CD4-positive, alpha-beta T cell (primary cell): ENCODE results near the gene GNLY. TPM values are rescaled to one million over a fixed set of nuclear protein-coding genes. Genes with fewer than 3 reads are reported as not detected.
"Not testable (repeated sequence)": the region's sequence is repeated elsewhere in the genome, so short reads cannot be mapped to it uniquely, and the experiment has no call there.

Experiments
- ATAC-seq: fragments of 200-7000 bp; cut with Tn5 transposase; one replicate; pipeline ENCODE4 v1.10.0; 2022; ENCODE audit warnings: mild to moderate bottlenecking; ENCODE audit not compliant: poor library complexity
- CTCF ChIA-PET: fragments of 350-600 bp; sonication (Branson Sonifier 250); formaldehyde crosslinking; loops from one replicate; lab custom pipeline; 2021; ENCODE audit warnings: antibody characterized with exemption, inconsistent platforms; lab: Charles Lee
- POLR2A ChIA-PET: fragments of 350-600 bp; sonication (Branson Sonifier 250); formaldehyde crosslinking; loops from one replicate; lab custom pipeline; 2021; ENCODE audit warnings: antibody characterized with exemption, inconsistent platforms; lab: Charles Lee
- DNase-seq, 14 experiments: peaks; one replicate each; pipeline ENCODE4 v3.0.0-alpha.2; 2013 to 2020; ENCODE audit warnings: mixed read lengths in 2 of 14
- H3K27ac ChIP-seq, 2 donors: one replicate each; pipeline versions ENCODE4 v1.5.1 to v1.7.0; 2013; ENCODE audit warnings: low read length in 2 of 2, low read depth in 1 of 2, mild to moderate bottlenecking in 1 of 2
- H3K27me3 ChIP-seq, 2 experiments: 1 replicate in 1 of 2; 2 replicates in 1 of 2; pipeline versions ENCODE4 v1.6.1 to v1.7.0; 2013; ENCODE audit warnings: low read length in 2 of 2, control low read depth in 1 of 2, mild to moderate bottlenecking in 1 of 2, moderate library complexity in 1 of 2; ENCODE audit not compliant: insufficient read depth in 2 of 2, control insufficient read depth in 1 of 2
- H3K36me3 ChIP-seq: one replicate; pipeline ENCODE4 v1.6.1; 2013; ENCODE audit warnings: low read length, control low read depth; ENCODE audit not compliant: insufficient read depth
- H3K4me1 ChIP-seq: one replicate; pipeline ENCODE4 v1.6.1; 2013; ENCODE audit warnings: low read length, control low read depth; ENCODE audit not compliant: insufficient read depth
- H3K4me3 ChIP-seq: one replicate; pipeline ENCODE4 v1.5.1; 2013; ENCODE audit warnings: mild to moderate bottlenecking, low read length, moderate library complexity
- H3K9me3 ChIP-seq, 2 experiments: 1 replicate in 1 of 2; 2 replicates in 1 of 2; pipeline versions ENCODE4 v1.6.1 to v1.7.0; 2013; ENCODE audit warnings: low read length in 2 of 2, mild to moderate bottlenecking in 2 of 2, control low read depth in 1 of 2, moderate library complexity in 1 of 2; ENCODE audit not compliant: control insufficient read depth in 1 of 2, insufficient read depth in 1 of 2
- H3K27ac Mint-ChIP-seq: one replicate; pipeline ENCODE4 v1.8.0; 2020; ENCODE audit warnings: mixed read lengths
- H3K27me3 Mint-ChIP-seq: one replicate; pipeline ENCODE4 v1.8.0; 2021; ENCODE audit warnings: mixed read lengths
- H3K36me3 Mint-ChIP-seq: one replicate; pipeline ENCODE4 v1.8.0; 2021; ENCODE audit warnings: low read depth, mixed read lengths
- H3K4me1 Mint-ChIP-seq: one replicate; pipeline ENCODE4 v1.8.0; 2021; ENCODE audit warnings: low read depth, mixed read lengths
- H3K4me3 Mint-ChIP-seq: one replicate; pipeline ENCODE4 v1.8.0; 2020; ENCODE audit warnings: mild to moderate bottlenecking, mixed read lengths
- H3K9me3 Mint-ChIP-seq: one replicate; pipeline ENCODE4 v1.8.0; 2020; ENCODE audit warnings: mixed read lengths
- intact Hi-C, 2 experiments: fragments of 100-400 bp; cut with DNase I in 1 of 2; cut with micrococcal nuclease in 1 of 2; formaldehyde crosslinking; loops; one replicate each; pipeline versions ENCODE4 v1.15.1 to v1.9.0; 2023 to 2025; cut with DNase I, micrococcal nuclease
- total RNA-seq, 174 experiments: library from RNA in 2 of 174; stranded (reverse) in 2 of 174; gene quantifications; one replicate each; pipeline ENCODE4 v1.2.3 and lab custom pipeline; 2021 to 2026
- TF ChIP-seq, protein P1 (sequence below): fragments of 200-600 bp; IDR thresholded peaks from one replicate; pipeline ENCODE4 v1.8.0; 2022; ENCODE audit warnings: antibody characterized with exemption, mild to moderate bottlenecking

The GNLY gene
- total RNA-seq, 2 experiments from 2014 or later, result 45.1 TPM

DNA sequence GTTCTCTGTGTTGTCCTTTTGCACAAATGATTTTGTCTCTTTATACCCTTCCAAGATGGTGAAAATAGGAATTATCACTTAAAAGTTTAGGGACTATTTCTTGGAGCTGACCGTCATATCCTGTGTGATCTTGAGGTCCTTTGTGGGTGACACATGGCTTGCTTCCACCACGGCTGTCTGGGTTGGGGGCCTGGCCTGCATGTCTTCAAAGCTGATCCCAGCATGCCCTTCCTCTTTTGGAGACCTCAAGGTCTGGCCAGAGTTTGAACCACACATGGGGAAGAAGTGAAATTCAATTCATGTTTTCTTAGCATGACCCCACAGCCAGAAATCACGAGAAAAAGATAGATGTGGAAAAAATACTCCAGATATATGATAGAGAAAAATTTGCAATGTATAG lies 40.2 kb upstream of the GNLY start:
- Mint-ChIP-seq H3K27ac (no peak overlapping the region), H3K9me3 (no peaks in the 10 kb centered on the region), H3K27me3 (no peaks in the 10 kb centered on the region), H3K36me3 (peaks cover 66% of the 10 kb centered on the region), H3K4me3 (no peak overlapping the region), H3K4me1 (no peaks in the 10 kb centered on the region)
- Histone ChIP-seq H3K4me1 (no peaks in the 10 kb centered on the region), H3K4me3 (no peak overlapping the region), H3K36me3 (peaks cover 46% of the 10 kb centered on the region), H3K27me3 (no peaks in the 10 kb centered on the region), H3K9me3 (no peaks in the 10 kb centered on the region), H3K27ac (no peak overlapping the region)
- TF ChIP-seq, protein P1, sequence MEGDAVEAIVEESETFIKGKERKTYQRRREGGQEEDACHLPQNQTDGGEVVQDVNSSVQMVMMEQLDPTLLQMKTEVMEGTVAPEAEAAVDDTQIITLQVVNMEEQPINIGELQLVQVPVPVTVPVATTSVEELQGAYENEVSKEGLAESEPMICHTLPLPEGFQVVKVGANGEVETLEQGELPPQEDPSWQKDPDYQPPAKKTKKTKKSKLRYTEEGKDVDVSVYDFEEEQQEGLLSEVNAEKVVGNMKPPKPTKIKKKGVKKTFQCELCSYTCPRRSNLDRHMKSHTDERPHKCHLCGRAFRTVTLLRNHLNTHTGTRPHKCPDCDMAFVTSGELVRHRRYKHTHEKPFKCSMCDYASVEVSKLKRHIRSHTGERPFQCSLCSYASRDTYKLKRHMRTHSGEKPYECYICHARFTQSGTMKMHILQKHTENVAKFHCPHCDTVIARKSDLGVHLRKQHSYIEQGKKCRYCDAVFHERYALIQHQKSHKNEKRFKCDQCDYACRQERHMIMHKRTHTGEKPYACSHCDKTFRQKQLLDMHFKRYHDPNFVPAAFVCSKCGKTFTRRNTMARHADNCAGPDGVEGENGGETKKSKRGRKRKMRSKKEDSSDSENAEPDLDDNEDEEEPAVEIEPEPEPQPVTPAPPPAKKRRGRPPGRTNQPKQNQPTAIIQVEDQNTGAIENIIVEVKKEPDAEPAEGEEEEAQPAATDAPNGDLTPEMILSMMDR, result no peak
- ChIA-PET POLR2A (no interaction called here), CTCF (no interaction called here)
- intact Hi-C loops, result no loop called here
- ATAC-seq (no peak), DNase-seq (peak in 1 of 14 experiments; percentile 24)

DNA sequence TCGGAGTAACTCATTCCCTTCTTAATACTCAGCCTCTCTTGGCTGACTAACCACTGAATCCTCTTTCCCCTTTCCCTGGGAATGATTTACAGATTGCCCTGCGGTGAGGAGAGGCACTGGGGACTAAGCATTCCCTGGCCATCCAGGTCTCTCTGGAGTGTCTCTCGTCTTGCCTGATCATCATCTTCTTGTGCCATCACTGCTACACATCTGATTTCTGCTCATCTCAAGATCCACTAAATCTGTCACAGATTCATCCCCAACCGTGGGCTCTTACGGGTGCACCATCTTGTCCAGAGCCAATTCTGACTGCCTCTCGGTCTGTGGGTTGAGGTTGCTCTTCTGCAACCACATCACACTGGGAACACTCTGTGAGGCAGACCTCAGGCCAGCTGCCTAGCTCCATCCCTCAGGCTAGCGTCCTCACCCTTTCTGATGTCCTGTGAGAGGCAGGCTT lies 38.2 kb upstream of the GNLY start:
- no peak overlapping the region for H3K4me3 ChIP-seq
- H3K27ac ChIP-seq, result no peak overlapping the region
- H3K9me3 ChIP-seq, result no peaks in the 10 kb centered on the region
- no peak for DNase-seq
- H3K4me3 Mint-ChIP-seq, result no peak overlapping the region
- intact Hi-C loops, result no loop called here
- H3K4me1 ChIP-seq, result no peaks in the 10 kb centered on the region
- ATAC-seq, result no peak
- no peaks in the 10 kb centered on the region for H3K27me3 ChIP-seq
- H3K36me3 ChIP-seq, result peaks cover 32% of the 10 kb centered on the region
- POLR2A ChIA-PET, result no interaction called here
- H3K4me1 Mint-ChIP-seq, result no peaks in the 10 kb centered on the region
- CTCF ChIA-PET, result no interaction called here
- peaks cover 50% of the 10 kb centered on the region for H3K36me3 Mint-ChIP-seq
- no peak overlapping the region for H3K27ac Mint-ChIP-seq
- H3K9me3 Mint-ChIP-seq, result no peaks in the 10 kb centered on the region
- no peaks in the 10 kb centered on the region for H3K27me3 Mint-ChIP-seq
- TF ChIP-seq, protein P1, result no peak

DNA sequence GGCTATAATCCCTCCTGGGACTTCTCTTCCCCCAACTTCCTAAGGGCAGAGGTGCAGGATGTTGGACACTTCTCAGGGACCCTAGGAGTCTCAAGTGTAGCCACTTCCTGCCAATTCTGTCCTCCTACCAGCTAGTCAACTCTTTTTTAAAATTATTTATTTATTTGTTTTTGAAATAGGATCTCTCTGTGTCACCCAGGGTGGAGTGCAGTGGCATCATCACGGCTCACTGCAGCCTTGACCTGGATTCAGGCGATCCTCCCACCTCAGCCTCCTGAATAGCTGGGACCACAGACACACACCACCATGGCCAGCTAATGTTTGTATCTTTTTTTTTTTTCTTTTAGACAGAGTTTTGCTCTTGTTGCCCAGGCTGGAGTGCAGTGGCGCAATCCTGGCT lies 37.7 kb upstream of the GNLY start:
- no peaks in the 10 kb centered on the region for H3K9me3 ChIP-seq
- DNase-seq, result no peak
- ATAC-seq, result no peak
- ChIA-PET POLR2A (no interaction called here), CTCF (no interaction called here)
- no peak overlapping the region for H3K27ac Mint-ChIP-seq
- TF ChIP-seq, protein P1, result no peak
- intact Hi-C loops, result no loop called here
- peaks cover 45% of the 10 kb centered on the region for H3K36me3 Mint-ChIP-seq
- no peaks in the 10 kb centered on the region for H3K9me3 Mint-ChIP-seq
- no peaks in the 10 kb centered on the region for H3K4me1 Mint-ChIP-seq
- H3K27ac ChIP-seq, result no peak overlapping the region
- no peak overlapping the region for H3K4me3 ChIP-seq
- H3K36me3 ChIP-seq, result peaks cover 28% of the 10 kb centered on the region
- no peaks in the 10 kb centered on the region for H3K4me1 ChIP-seq
- H3K27me3 Mint-ChIP-seq, result no peaks in the 10 kb centered on the region
- H3K4me3 Mint-ChIP-seq, result no peak overlapping the region
- no peaks in the 10 kb centered on the region for H3K27me3 ChIP-seq

DNA sequence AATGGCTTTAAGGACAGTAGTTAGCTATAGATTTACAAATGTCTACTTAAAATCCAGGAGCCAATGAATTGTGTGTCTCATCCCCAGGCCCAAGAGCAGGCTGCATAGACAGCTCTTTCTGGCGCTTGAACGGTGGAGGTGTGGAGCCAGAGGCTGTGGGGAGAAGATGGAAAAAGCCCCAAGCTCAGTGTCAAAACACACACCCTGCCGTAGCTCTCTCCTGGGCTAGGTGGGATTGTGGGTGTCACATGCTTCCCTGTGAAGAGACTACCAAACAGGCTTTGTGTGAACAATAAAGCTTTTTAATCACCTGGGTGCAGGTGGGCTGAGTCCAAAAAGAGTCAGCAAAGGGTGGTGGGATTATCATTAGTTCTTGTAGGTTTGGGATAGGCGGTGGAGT lies 36.8 kb upstream of the GNLY start:
- H3K36me3 Mint-ChIP-seq, result peaks cover 36% of the 10 kb centered on the region
- H3K9me3 Mint-ChIP-seq, H3K4me3 ChIP-seq, H3K27me3 ChIP-seq, H3K9me3 ChIP-seq, H3K27ac ChIP-seq, DNase-seq, H3K4me1 ChIP-seq, ATAC-seq, H3K27ac Mint-ChIP-seq, H3K27me3 Mint-ChIP-seq, CTCF ChIA-PET, H3K4me1 Mint-ChIP-seq, intact Hi-C loops, H3K4me3 Mint-ChIP-seq: not testable (repeated sequence)
- peaks cover 20% of the 10 kb centered on the region for H3K36me3 ChIP-seq
- POLR2A ChIA-PET, result interaction anchor here (0.6 kb wide), 1 partner anchor 254 kb away, joined by 3 read pairs; no protein-coding TSS in a partner anchor
